Activated T-helper 9 cell treated with anti-CD3 and anti-CD28 coated beads, Interleukin-2, amount 50 U/mL, for 16 hours (primary cell): ENCODE measurements around the gene TSSK6.

Experiments used
- DNase-seq: peaks from one replicate; pipeline ENCODE4 v3.0.0-alpha.2; 2020; ENCODE audit warnings: low read depth

TSSK6 gene

GRCh38 chr19:19514881-19515641 lies at the start of gene TSSK6:
Gene TSSK6 (minus strand): TSS chr19:19515548. CDS start chr19:19515427, 121 bp downstream.
- no peak for DNase-seq

- DNase-seq = no peak
Measured at GRCh38 chr19:19563348-19563848, 48.0 kb upstream of the TSSK6 start.

- DNase-seq = no peak
Measured at GRCh38 chr19:19562665-19563347, 47.5 kb upstream of the TSSK6 start.

GRCh38 chr19:19561946-19562664 lies 46.8 kb upstream of the TSSK6 start:
- DNase-seq = no peak

GRCh38 chr19:19559931-19560330 lies 44.6 kb upstream of the TSSK6 start:
- no peak for DNase-seq

GRCh38 chr19:19558636-19559035 lies 43.3 kb upstream of the TSSK6 start:
- DNase-seq = no peak

- no peak for DNase-seq
Measured at GRCh38 chr19:19558055-19558454, 42.7 kb upstream of the TSSK6 start.

GRCh38 chr19:19554074-19555023 lies 39.0 kb upstream of the TSSK6 start:
- DNase-seq = peak; percentile 47

- DNase-seq = no peak
Measured at GRCh38 chr19:19553670-19554069, 38.3 kb upstream of the TSSK6 start.

- no peak for DNase-seq
Measured at GRCh38 chr19:19552798-19553197, 37.5 kb upstream of the TSSK6 start.

- no peak for DNase-seq
Measured at GRCh38 chr19:19551853-19552192, 36.5 kb upstream of the TSSK6 start.

- no peak for DNase-seq
Measured at GRCh38 chr19:19550972-19551852, 35.9 kb upstream of the TSSK6 start.

- DNase-seq = no peak
Measured at GRCh38 chr19:19550485-19550929, 35.2 kb upstream of the TSSK6 start.

GRCh38 chr19:19549804-19550464 lies 34.6 kb upstream of the TSSK6 start:
- no peak for DNase-seq

- DNase-seq = no peak
Measured at GRCh38 chr19:19548915-19549759, 33.8 kb upstream of the TSSK6 start.

GRCh38 chr19:19547674-19548336 lies 32.5 kb upstream of the TSSK6 start:
- no peak for DNase-seq

GRCh38 chr19:19546751-19547162 lies 31.4 kb upstream of the TSSK6 start:
- no peak for DNase-seq

GRCh38 chr19:19545707-19546106 lies 30.4 kb upstream of the TSSK6 start:
- DNase-seq = no peak
